Measurements from ENCODE around the gene TUBB2B.

TUBB2B gene

DNA sequence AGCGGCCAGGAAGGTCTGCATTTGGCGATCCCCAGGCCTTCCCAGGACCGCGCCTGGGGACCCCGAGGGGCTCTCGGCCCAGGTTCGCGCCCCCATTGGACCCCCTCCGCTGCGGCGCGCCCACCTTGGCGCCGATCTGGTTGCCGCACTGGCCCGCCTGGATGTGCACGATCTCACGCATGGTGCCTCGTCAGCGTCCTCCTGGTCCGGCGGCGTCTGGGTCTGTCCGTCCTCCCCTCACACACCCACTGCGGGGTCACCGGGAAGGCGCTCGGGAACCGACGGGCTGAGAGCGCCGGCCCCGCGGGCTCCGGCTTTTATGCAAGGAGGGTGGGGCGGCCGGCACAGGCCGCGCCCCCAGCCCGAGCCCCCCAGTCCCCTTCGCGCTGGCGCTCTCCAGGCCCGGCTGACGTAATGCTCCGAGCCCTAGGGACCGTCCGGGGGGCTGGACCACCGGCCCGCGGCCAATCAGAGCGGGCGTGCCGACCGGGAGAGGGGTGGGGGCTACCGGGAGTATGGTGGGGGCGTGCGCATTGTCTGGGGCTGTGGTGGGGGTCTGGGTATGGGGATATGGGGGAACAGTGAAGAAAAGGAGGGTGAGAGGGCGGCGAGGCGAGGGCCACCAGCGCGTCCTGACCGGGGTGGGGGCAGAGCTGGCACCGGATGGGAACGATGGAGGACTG is at the start of gene TUBB2B:
TSS of gene TUBB2B (minus strand) at position 291 of the 683 bp plus-strand sequence. CDS start at position 181, 110 bp downstream.
- TF ChIP-seq, protein P1, sequence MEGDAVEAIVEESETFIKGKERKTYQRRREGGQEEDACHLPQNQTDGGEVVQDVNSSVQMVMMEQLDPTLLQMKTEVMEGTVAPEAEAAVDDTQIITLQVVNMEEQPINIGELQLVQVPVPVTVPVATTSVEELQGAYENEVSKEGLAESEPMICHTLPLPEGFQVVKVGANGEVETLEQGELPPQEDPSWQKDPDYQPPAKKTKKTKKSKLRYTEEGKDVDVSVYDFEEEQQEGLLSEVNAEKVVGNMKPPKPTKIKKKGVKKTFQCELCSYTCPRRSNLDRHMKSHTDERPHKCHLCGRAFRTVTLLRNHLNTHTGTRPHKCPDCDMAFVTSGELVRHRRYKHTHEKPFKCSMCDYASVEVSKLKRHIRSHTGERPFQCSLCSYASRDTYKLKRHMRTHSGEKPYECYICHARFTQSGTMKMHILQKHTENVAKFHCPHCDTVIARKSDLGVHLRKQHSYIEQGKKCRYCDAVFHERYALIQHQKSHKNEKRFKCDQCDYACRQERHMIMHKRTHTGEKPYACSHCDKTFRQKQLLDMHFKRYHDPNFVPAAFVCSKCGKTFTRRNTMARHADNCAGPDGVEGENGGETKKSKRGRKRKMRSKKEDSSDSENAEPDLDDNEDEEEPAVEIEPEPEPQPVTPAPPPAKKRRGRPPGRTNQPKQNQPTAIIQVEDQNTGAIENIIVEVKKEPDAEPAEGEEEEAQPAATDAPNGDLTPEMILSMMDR (IDR thresholded peaks at IDR 0.05; ENCODE audit: low read depth, low read length, missing control alignments): no peak
- no peak for DNase-seq (ENCODE audit: low read depth)
- peak within 1 kb of the TSS; percentile 59 for H3K4me3 ChIP-seq (ENCODE audit: low read depth, low read length)

DNA sequence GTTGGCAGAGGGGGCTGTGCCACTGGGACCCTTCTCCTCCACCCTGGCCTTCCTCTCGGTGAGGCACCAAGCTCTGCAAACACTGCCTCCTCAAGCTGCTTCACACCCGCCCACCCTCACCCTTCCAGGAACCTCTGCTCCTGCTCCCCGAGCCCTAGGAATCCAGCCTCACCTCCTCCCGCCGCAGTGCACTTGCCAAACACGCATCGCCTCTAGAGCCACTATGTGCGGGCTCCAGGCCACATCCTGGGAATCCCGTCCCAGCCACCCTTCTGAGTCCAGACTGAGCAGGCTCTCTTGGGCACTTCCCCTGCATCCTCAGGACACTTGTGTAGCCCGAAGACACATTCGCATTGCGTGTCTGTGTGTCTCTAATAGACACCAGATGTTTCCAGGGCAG is 49.8 kb upstream of the TUBB2B start:
- DNase-seq (ENCODE audit: low read depth): no peak
- TF ChIP-seq, protein P1 (IDR thresholded peaks at IDR 0.05; ENCODE audit: low read depth, low read length, missing control alignments): no peak

DNA sequence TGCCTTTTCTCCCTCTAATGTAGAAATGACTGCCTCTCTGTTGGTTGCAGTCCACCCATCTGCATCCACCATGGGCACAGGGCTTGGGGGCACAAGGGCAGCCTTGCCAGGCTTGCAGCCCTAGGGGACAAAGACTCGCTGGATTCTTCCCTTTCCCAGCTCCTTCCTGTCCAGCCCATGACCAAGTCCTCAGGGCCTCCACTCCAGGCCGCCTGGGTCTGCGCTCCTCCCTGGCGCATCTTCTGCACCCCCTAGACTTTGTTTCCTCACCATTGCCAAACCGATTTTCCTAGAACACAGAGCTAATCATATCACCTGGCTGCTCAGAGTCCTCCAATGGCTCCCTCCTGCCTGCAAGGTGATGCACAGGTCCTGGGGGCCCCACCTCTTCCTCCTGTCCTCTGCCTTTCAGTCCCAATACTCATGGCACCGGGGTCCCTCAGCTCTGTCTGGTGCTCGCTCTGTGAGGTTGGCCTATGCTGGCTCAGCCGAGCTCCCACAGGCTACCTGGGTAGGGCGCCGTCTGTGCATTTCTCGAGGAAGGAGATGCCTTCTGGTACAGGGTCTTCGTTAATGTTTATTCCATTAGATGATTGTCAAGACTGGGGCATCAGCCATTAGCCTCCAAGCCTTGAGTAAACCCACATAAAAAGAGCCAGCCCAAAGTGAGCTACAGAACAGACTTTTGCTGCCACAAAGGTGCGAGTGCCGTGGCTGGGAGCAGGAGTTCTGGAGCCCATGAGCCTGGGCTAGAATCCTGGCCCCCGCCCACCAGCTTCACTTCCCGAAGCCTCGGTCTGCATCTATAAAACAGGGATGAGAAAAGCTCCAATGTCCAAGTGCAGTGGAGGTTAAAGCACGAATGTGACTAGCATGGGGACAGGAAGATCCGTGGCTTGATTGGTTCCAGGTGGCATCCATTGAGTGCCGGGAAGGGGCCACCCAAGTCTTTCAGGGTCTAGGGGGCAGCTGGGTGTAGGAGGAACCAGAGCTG is 49.0 kb upstream of the TUBB2B start:
- TF ChIP-seq, protein P1 (IDR thresholded peaks at IDR 0.05; ENCODE audit: low read depth, low read length, missing control alignments): no peak
- DNase-seq (ENCODE audit: low read depth): no peak
- H3K4me3 ChIP-seq (ENCODE audit: low read depth, low read length): no peak overlapping the region

More for the DNA sequence above, 49.8 kb upstream of the TUBB2B start:
- H3K4me3 ChIP-seq (ENCODE audit: low read depth, low read length): no peak overlapping the region

DNA sequence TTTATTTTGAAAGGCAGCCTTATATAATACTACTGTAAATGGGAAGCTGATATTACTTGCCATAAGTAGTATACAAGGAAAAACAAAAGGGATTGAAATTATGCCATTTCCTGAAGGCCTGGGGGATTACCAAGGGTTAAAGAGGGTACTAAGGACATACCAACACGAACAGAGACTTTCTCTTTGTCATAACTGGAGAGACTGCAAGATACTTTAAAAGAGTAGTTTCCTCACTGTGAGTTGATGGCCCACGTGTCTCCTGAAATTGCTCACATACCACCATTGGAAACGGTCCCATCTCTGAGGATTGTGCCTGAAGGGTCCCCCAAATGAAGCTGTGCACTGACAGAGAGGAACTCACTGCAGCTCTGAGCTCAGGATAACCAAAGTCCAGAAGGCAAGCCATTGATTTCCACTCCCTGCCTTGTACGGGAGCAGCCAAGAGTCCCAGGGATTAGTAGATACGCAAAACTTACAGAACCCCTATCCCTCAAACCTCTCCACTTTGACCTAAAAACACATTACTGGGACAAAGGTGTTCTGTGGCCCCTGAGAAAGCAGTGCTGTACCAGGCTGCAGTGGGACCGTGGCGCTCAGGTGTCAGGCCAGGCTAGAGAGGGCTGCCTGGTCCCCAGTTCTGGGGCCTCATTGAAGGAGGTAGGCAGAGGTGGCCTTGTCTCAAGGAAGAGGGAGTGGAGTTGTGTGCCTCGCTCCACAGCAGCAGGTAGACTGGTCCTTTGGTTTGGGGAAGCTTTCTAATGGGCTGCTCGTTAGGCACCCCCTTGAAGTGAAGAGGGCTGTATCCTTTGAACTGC is 46.5 kb upstream of the TUBB2B start:
- H3K4me3 ChIP-seq (ENCODE audit: low read depth, low read length): no peak overlapping the region
- DNase-seq (ENCODE audit: low read depth): no peak
- TF ChIP-seq, protein P1 (IDR thresholded peaks at IDR 0.05; ENCODE audit: low read depth, low read length, missing control alignments): no peak

DNA sequence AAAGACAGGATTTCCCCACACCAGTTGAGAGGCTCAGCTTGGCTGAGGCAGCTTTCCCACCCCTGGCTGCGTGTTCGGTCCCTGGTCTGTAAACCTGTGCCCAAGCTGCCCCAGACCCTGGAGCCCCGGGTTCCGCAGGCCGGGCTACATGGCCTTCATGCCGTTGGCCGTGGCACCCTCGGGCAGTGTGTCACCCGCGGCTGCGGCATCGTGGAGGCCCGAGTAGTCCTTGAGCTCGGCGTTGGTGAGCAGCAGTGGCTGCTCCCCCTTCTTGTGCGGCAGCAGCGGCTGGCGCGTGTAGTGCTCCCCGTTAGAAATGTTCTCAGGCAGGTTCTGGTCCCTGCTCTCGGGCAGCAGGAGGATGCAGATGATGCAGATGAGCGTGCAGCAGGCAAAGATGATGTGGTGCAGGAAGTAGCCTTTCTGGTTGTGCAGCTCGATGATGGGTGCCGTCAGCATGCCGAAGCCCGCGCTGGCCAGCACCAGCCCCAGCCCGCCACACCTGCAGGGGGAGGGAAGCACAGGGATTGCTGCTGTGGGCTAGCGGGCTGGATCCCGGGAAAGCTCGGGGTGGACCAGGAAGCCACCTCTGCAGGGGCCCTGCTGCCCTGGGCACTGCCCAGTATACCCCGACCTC is 45.6 kb upstream of the TUBB2B start:
- H3K4me3 ChIP-seq (ENCODE audit: low read depth, low read length): no peak overlapping the region
- no peak for DNase-seq (ENCODE audit: low read depth)
- TF ChIP-seq, protein P1 (IDR thresholded peaks at IDR 0.05; ENCODE audit: low read depth, low read length, missing control alignments): no peak

DNA sequence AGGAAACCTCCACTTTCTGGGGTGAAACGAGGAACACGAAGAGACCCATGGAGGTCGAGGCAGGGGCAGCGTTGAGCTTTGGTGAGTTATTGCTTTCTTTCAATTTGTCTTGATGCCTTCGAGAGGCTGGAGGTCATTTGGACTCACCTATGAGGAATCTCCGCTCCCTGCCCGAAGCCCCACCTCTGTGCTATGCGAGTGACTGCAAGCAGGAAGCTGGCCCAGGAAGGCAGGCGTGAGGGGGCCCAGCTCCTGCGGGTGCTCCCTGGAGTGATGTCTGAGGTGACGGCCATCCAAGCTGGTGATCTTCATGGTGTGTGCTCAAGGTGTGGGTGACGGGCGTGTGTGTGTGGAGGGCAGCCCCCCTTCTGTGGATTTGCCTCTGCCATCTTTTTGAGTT is 44.3 kb upstream of the TUBB2B start:
- TF ChIP-seq, protein P1 (IDR thresholded peaks at IDR 0.05; ENCODE audit: low read depth, low read length, missing control alignments): no peak
- H3K4me3 ChIP-seq (ENCODE audit: low read depth, low read length): no peak overlapping the region
- no peak for DNase-seq (ENCODE audit: low read depth)

Data from GM12864 (cell line).